ENCODE results near the gene DMXL2.
"Not testable (repeated sequence)": the region's sequence is repeated elsewhere in the genome, so short reads cannot be mapped to it uniquely, and the experiment has no call there.

The DMXL2 gene

DNA sequence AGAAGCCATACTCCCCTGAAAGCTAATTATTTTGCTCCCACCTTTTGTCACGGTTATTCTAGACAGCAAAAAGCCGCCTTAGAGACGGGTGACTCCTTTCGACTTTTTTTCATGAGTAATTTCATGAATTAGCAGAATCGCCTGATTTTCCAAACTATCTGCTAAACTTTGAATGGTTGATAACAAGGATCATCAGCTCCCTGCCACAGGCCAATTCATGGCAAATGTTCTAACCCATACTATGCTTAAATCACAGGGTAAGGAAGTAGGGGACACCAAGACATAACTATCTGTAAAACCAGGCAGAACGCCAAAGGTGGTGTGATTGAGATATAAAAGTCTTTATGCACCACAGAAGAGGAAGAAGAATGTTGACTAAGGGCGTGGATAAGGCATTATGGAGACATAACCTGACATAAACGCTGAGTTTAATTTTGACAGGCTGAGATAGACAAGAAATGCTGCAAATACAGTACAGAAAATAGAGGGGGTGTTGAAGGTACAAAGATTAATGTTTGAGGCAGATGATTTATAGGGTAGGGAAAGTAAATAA lies 891 bp upstream of the DMXL2 start:
- no peak for DNase-seq

DNA sequence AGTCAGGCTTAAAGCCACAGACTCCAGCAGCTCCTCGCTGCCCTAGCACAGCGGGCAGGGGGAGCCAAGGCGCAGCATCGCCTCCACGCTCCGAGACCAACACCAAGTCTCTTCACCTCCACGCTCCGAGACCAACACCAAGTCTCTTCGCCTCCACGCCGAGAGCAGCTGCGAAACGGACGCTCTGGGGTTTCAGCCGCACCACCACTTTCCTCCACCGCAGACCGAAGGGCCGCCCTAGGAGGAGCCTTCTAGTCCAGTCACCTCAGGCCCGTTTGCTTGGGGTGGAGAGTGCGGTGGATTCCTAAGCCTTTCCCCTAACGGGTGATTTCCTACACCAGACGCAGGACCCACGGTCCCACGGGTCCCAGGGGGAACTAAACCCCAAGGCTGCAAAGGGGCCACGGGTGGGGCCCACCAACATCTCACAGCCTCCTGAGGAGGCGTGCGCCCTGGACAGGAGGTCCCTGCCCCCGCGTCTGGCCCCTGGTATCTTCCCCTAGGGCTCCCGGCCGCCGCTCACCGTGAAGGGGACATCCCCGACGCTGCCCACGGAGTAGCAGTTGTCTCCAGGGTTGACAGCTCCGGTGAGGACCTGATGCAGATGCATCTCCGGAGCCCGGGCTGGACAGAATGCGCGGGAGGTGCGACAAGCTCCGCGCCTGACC lies 501 bp downstream of the DMXL2 start:
- no peak for DNase-seq

DNA sequence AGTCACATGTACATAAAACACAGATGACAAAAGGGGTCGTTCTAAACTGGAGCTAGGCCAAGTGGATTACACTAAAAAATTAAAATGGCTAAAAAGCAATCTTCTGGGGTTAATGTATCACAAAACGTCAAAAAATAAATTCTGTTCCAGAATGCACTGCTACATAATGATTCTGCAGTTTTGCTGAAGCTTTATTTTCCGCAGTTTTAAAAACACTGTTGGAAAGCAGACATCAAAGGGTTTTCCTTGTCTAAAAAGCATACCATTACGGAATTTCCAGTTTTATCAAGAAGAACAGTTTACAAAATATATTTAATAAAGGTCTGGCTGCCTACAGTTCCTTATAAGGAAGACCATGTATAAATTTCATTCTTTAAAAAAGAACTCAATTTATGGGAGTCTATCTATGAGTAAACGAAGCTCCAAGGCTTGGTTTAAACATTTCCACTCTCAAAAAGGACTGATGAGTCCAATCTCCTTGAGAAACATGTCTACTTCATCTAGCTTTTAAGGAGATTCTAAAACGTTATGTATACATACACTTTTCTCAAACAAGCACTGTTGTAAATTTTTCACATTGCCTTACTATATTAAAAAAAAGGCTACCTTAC lies 1.3 kb downstream of the DMXL2 start:
- DNase-seq: no peak

DNA sequence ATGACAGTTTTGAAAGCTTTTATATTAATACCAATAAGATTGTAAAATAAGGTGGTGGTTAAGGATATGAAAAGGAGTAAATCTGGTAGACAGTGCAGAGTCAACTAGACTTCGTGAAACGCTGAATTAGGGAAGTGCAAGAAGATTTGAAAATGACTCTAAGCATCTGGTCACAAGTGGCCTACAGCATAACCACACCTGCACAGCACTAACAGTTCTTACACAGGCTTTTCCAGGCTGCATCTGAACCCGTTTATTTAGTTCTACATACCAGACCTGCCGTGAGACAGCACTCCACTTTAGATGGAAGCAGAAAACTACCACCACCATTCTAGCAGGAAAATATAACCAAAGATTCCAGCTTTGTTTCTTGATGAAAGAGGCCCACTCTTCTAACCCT lies 1.9 kb downstream of the DMXL2 start:
- DNase-seq: no peak

DNA sequence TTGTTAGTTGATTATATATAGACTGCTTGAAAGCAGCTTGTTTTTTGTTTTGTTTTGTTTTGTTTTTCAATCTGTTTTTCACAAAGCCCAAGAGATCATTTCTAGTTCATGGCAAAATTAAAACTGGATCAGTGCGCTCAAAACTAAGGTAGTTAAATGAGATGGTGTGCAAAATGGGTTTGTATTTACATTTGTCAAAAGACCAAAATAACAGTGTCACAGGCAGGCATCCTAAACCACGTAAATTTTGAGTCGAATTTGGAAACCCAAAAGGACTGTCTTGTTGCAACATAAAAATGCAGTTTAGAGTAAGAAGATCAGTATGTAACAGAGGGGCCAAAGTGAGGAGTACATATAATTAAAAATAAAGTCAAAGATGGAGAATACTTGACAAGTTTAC lies 2.4 kb downstream of the DMXL2 start:
- no peak for DNase-seq

DNA sequence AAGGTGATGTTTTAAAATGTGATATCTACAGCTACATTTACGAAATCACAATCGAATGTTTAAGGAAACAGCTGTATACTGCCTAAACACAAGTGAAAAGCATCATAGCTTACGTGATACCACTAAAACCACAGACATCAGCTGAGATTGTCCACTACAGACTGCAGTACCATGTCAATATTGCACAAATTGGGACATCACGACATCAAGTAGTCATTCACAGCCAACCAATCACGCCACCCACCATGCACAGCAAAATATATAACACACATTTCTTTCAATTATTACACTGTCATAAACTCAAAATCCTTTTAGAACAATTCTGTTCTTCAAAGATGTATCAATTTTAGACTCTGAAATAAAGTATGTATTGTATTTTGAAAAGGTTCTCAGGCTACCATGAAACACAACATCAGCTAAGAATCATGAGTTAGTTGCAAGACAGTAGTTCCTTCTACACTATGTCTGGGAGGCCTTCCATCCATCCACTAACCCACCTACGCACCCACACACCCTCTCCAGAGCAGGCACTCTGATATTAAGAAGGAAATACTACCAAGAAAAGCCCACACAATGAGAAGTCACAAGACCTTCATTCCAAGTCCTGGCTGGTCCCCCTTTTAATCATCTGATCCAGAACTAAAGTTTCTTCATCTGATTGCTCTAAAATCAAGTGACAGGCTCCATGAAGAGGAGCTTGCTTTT lies 3.1 kb downstream of the DMXL2 start:
- DNase-seq: no peak

DNA sequence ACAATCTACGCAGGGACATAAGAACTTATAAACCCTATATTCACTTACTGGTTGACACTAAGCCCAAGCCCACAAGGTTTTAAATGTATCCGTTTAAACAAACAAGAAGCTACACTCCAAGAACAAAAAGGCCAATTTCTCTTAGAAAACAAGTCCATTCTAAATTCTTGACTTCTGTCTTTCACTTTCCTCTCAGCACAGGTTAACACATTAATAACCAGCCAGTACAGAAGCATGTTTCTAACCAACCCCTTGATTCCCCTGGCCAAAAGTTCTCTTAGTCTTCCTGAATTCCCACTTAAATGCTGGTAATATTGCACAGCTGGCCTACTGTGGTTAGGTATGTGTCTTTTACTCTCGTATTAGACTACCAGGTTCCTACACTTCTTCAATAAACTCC lies 4.7 kb downstream of the DMXL2 start:
- DNase-seq: no peak

DNA sequence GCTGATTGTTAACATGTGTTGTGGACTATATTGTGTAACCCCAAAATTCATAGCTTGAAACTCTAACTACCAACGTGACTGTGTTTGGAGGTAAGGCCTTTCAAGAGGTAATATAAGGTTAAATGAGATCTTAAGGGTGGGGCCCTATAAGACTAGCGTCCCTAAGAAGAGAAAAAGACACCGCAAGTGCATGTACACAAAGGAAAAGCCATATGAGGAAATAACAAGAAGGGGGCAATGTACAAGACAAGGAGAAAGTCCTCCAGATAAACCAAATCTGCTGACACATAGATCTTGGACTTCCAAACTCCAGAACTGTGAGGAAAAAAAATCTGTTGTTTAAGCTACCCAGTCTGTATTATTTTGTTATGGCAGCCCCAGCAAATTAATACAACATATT lies 8.6 kb downstream of the DMXL2 start:
- DNase-seq: no peak

DNA sequence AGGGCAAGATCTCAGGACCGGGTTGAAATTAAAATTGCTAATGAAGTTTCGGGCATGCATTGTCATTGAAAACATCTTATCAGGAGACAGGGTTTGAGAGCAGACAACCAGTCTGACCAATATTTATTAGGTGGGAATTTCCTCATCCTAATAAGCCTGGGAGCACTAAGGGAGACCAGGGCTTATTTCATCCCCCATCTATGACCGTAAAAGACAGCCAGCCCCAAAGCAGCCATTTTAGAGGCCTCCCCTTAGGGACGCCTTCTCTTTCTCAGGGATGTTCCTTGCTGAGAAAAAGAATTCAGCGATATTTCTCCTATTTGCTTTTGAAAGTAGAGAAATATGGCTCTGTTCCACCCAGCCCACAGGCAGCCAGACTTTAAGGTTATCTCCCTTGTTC lies 9.9 kb downstream of the DMXL2 start:
- DNase-seq: not testable (repeated sequence)

DNA sequence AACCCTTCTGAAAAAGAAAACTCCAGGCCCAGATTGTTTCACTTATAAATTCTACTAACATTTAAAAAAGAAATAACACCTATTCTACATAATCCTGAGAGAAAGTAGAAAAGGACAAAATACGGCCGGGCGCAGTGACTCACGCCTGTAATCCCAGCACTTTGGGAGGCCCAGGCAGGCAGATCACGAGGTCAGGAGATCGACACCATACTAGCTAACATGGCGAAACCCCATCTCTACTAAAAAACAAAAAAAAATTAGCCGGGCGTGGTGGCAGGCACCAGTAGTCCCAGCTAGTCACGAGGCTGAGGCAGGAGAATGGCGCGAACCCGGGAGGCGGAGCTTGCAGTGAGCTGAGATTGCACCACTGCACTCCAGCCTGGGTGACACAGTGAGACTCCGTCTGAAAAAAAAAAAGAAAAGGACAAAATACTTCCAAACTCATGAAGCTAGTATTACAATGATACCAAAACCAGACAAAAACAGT lies 19.1 kb downstream of the DMXL2 start:
- DNase-seq: not testable (repeated sequence)

DNA sequence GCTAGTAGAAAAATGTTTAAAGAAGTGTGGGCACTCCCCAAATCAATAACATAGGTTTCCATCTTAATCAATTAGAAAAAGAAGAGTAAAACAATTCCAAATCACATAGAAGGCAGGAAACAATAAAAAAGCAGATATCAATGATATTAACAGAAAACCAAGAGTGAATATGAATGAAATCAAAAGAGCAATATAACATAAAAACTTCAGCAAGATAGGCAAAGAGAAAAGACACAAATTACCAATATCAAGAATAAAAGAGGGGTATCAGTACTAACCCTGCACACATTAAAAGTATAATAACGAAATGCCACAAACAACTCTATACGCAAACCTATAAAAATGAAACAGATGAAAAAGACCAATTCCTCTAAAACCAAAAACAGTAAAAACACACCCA lies 19.6 kb downstream of the DMXL2 start:
- DNase-seq: no peak

DNA sequence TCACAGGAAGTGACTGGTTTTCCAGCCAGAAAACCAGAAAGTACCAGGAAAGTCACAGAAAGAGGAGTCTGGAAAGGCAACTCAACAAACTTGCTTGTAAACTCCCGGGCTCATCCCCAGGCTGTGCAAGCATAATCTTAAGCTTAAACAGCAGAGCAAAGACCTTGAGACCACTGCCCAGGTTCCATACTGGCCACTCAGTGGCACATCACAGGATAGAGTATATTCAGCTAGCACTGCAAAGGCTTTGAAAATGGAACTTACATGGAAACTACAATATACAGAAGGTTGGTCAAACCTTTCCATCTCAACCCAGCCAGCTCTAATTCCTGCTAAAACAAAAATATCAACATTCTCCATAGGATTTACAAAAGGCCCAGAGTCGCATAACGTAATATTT lies 20.1 kb downstream of the DMXL2 start:
- DNase-seq: no peak

DNA sequence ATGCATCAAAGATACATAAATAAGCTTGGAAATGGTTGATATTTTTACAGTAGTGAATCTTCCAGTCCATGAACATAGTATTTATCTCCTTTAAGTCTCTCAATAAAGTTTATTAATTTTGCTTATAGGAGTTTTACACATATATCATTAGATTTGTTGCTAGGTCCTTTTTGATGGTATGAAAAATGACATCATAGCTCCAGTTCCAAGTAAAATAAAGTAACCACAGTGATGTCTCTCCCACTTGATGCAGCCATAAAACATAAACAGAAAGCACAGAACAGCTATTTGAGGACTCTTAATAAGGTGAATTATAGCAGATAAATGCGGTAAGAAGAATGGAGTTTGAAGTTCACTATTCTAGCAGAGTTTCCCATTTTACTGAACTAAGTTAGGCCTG lies 20.8 kb downstream of the DMXL2 start:
- no peak for DNase-seq

DNA sequence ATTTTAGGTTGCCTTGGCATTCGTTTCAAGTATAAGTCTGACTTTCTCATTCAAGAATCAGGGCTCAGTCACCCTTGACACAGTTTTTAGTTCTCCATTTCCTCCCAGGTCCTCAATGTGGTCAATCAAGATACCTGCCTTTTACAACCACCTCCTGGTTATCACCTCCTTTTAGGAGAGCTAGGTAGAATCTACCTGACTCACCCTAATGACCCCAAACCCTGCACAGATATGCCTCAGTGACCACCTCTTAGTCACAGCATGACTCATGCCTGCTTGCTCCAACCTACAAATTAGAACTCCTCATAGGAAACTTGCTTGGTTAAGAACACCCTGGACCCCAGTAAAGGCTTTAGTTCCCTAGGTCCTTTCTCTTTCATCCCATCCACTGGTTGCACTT lies 22.5 kb downstream of the DMXL2 start:
- no peak for DNase-seq

DNA sequence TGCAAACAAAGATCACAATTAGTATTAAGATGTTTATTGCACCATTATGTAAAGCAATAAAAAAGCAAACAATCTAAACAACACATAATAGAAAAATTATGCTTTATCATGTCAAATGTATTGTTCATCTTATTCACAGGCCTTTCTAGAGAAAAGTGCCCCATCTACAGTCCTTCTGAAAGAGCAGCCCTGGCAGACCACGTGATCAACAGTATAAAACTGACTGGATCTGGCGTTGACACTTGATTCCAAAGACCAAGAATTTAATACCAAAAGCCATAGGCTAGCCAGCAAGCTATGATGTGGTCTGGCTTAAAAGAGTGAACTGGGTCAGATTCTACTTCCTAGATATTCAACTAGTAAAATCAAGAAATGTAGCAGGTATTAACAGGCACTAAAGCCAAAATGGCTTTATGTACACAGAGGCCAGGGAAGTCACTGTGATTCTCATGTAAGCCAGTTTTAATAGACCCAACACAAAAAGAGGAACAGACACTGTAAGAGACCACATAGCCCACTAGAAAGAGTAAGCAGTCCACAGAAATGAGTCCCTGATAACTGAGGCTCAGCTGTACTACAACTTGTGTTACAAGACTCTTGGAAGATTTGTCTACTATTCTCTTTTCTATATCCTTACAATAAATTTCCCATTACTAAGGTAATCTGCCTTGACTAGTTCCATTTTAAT lies 32.5 kb downstream of the DMXL2 start:
- no peak for DNase-seq

DNA sequence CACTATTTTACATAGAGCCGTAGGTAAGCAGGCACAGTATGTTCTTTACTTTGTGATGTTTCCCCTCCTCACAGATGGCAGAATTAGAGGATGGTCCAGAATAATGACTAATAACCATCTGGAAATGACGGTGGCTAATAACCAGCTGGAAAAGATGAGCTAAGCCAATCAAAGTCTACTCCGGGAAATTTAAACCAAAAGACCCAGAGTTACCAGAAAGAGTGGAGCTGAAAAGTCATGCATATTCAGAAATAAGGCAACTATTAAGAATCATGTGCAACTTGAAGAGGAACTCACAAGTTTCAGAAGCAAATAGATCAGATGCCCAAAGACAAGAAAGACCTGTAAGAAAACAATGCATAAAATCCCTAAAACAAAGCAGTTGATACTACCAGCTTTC lies 33.6 kb downstream of the DMXL2 start:
- no peak for DNase-seq

DNA sequence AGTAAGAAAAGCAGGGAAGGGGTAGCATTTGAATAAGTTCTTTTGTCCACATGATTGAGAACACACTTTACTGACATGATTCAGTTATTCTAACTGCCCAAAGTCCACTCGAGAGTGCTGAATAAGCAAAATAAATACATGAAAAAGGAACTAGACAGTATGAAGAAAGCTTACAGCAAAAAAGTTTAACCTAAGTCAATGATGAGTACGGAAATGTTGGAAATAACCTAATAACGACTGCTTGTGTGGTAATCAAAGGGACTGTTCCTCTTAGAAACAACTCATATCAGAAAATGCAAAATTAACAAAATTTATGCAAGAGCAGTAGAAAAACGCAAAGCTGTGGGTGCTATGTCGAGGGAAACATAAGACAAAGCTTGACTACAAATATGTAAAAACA lies 36.6 kb downstream of the DMXL2 start:
- no peak for DNase-seq

DNA sequence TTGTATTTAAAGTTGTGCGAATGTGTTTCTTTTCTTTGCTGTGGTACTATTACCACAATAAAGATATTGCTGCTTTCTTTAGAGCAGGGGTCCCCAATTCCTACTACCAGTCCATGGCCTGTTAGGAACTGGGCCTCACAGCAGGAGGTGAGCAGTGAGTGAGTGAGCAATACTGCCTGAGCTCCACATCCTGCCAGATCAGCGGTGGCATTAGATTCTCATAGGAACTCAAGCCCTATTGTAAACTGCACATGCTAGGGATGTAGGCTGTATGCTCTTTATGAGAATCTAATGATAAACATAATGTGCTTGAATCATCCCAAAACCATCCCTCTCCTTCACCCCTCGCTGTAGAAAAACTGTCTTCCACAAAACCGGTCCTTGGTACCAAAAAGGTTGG lies 41.6 kb downstream of the DMXL2 start:
- DNase-seq: no peak

DNA sequence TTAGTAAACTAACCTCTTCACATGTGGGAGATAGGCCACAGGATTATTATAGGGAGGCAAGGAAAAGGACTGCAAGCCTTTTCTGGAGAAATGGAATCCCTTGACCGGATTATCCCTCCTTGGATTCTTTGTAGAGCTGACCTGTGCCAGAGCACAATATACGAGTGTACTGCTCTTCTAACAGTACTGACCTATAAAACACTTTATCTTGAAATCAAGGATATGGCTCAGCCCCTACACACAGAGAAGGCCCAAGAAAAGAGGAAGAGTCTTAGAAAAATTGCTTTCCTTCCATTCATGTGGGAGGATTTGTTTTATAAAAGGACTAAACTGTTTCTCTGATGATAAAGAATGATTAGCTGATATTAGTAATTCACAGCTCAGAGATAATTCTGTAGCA lies 42.2 kb downstream of the DMXL2 start:
- DNase-seq: no peak

DNA sequence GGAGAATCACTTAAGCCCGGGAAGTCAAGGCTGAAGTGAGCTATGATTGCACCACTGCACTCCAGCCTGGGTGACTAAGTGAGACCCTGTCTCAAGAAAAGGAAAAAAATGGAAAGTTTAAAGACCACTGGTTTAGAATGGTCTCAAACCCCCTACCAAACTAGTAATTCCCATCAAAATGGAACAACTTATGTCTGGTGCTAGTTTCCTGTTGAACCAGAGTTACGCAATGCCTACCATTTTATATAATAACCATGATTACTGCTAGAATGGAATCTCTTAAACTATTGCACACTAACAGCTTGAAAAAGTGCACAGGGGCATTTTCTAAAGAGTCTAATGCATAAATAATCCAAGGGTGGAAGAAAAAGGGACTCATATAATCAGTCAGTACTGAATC lies 43.6 kb downstream of the DMXL2 start:
- DNase-seq: no peak

DNA sequence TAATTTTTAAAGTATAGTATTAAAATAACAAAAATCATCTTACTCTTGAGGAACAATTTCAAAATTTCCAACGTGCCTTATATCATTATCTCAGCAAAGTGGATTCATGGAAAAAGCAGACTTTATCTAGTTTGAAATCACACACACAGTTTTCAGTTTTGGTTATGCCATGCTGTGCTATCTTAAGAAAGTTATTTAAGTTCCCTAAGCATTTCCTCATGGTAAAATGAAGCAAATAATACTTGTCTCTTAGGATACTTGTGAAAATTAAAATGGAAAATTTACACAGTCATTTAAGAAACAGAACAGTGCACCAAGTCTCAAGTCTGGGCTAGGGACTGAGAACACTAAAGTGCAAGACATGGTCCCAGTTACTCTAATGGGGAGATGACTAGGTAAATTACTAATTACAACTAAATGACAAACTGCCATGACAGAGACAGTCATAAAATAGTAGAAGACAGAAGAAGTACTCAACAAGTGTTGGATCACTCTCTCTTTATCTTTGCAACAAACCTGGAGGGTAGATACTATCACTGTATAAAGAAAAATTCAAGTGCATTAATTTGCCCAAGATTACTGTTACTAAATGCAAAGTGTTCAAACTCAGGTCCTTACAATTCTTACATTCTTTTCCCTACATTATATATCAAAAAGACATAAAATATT lies 44.8 kb downstream of the DMXL2 start:
- DNase-seq: no peak

DNA sequence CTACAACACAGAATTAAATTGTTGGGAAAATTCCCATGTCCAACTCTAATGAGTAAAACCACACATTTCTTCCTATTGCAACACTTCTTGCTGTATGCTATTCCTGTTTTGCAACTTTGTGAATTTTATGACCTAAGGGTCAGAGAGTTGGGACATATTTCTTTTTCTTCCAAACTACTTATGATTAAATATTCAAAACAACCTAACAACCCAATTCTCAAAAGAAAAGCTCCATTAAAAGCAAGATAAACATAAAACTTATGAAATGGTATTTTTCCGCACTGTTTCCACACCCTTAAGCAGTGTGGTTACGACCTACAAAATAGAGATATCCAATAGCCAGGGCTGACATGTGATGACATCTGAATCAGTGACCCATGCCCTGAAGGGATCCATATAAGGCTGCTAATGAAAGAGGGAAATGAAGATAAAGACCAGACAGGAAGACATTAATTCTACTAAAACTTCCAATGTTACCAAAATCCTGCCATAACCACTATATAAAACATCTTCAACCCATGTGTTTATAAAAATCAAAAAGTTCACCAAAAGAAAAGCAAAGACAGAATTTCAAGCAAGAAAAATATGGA lies 45.6 kb downstream of the DMXL2 start:
- DNase-seq: no peak
